Measurements from ENCODE around the gene KRTAP19-1.
"Not testable (repeated sequence)": the region's sequence is repeated elsewhere in the genome, so short reads cannot be mapped to it uniquely, and the experiment has no call there.

KRTAP19-1 gene

GRCh38 chr21:30480145-30480544 lies at the start of gene KRTAP19-1:
Gene KRTAP19-1 (minus strand): TSS chr21:30480367. CDS start chr21:30480317, 50 bp downstream.
- in situ Hi-C loops (cut with HindIII; ENCODE audit: low sequenced_read_pairs): no loop called here

DNA sequence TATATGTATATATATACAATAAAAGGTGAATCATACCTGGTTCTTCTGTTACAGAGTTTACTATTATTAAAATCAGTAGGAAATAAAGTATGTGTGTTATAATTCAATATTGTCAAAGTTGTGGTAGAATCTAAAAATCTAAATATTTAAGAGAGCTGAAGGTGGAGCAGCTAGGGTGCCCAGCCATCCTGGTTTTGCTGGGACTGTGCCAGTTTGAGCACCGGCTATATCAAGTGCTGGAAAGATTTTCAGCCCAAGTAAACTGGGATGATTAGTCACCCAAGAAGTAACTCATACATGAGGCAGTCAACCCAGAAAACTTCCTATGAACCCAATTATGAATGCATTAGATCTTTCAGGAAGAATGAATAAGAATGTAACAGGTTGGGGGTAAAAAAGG lies 38.7 kb upstream of the KRTAP19-1 start:
- in situ Hi-C loops (cut with HindIII; ENCODE audit: low sequenced_read_pairs): no loop called here

- in situ Hi-C loops (cut with HindIII; ENCODE audit: low sequenced_read_pairs): no loop called here
Measured at GRCh38 chr21:30515681-30516080, 35.5 kb upstream of the KRTAP19-1 start.

GRCh38 chr21:30505621-30506205 lies 25.5 kb upstream of the KRTAP19-1 start:
- in situ Hi-C loops (cut with HindIII; ENCODE audit: low sequenced_read_pairs): not testable (repeated sequence)

DNA sequence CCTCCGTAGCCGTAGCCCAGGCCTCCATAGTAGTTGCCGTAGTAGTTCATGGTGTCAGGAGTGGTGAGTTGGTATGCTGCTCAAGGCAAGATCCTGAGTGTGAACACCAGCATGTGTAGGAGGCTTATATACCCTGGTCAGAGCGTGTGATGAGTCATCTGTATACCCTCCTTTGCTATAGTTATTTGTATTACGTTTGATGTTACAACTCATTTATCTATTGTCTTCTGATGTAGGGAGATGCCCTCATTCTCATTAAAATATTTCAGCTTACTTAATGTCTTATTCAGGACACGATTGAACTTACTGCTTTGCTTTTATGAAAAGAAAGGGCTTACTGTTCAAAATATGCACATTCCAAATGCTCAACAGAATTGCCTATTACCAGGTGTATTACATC lies 21.9 kb upstream of the KRTAP19-1 start, which contains the start of gene KRTAP19-5:
Gene KRTAP19-5, minus strand, starts transcription at position 101 of the 400 bp plus-strand sequence. Its CDS starts 51 bp downstream, at position 50.
- in situ Hi-C loops (cut with HindIII; ENCODE audit: low sequenced_read_pairs): no loop called here

DNA sequence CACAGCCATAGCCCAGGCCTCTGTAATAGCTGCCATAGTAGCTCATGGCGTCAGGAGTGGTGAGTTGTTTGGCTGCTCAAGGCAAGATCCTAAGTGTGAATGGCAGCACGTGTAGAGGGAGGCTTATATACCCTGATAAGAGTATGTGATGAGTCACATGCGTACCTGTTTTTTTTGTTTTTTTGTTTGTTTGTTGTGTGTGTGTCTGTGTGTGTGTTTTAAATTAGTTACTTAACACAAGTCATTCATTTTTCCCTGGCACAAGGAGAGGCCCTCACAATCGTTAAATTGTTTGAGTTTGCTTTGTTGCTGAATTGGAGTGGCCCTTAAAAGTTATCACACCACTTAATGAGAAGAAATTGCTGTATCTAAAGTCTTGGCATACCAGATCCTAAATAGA lies 16.9 kb upstream of the KRTAP19-1 start, which contains the start of gene KRTAP19-4:
Gene KRTAP19-4, minus strand, starts transcription at position 101 of the 400 bp plus-strand sequence. Its CDS starts 55 bp downstream, at position 46.
- in situ Hi-C loops (cut with HindIII; ENCODE audit: low sequenced_read_pairs): no loop called here

DNA sequence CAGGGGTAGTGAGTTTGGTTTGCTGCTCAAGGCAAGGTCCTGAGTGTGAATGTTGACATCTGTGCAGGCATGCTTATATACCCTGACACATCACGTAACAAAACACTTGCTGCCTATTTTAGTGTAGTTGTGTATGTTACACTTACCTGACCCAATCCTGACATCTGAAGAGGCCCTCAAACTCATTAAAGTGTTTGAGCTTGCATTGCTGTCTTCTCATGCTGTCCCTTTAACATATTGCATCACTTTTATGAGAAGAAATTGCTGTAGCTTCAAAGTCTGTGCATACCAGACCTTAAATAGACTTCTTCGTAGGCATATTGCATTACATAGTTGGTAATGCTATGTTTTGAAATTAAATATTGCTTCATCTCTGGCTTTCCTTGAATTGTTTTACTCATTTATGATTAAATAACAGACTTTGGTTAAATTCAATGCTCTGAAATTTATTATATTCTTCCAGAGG lies 11.8 kb upstream of the KRTAP19-1 start, which contains the start of gene KRTAP19-3:
Gene KRTAP19-3, minus strand, starts transcription at position 51 of the 466 bp plus-strand sequence. CDS start 56 bp downstream, outside the sequence.
- in situ Hi-C loops (cut with HindIII; ENCODE audit: low sequenced_read_pairs): no loop called here

GRCh38 chr21:30487336-30487735 lies 7.2 kb upstream of the KRTAP19-1 start, which contains the start of gene KRTAP19-2:
Gene KRTAP19-2 (minus strand): TSS chr21:30487436. CDS start chr21:30487348, 88 bp downstream.
- in situ Hi-C loops (cut with HindIII; ENCODE audit: low sequenced_read_pairs): no loop called here

GRCh38 chr21:30486180-30486579 lies 6.0 kb upstream of the KRTAP19-1 start:
- in situ Hi-C loops (cut with HindIII; ENCODE audit: low sequenced_read_pairs): no loop called here

DNA sequence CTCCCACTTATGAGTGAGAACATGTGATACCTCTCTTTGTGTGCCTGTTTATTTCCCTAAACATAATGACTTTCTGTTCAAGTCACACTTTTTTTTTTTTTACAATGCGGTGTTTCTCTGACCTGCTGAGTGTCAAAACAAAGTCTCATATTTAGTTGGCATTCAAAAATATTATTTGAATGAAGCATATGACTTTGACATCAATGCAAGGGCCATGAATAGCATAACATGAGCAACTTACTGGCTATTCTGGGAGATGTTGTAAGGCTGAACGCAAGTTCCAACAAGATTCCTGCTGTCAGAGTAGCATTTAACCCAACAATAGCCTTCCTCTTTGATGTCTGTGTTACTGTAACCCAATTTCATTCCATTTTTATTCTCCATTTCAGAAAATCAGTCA lies 2.0 kb upstream of the KRTAP19-1 start:
- in situ Hi-C loops (cut with HindIII; ENCODE audit: low sequenced_read_pairs): no loop called here

DNA sequence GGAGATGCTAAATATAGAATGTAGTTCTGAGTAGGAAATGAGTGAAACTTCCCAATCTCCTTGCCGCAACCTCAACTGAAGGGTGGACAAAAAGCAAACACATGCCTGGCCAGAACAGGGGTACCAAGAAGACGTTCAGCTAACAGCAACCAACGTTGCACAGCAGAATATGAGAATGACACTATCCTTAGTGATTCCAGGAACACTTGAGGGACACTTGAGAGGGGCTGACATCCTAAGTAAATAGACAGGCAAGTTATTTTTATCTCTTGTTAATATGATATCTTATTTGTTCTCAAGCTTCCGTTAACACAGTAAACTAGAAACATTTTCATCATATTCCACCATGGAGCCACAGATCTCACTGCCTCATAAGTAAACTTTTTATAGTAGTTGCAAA lies 908 bp downstream of the KRTAP19-1 start:
- in situ Hi-C loops (cut with HindIII; ENCODE audit: low sequenced_read_pairs): no loop called here

- in situ Hi-C loops (cut with HindIII; ENCODE audit: low sequenced_read_pairs): no loop called here
Measured at GRCh38 chr21:30478004-30478403, 2.2 kb downstream of the KRTAP19-1 start.

- in situ Hi-C loops (cut with HindIII; ENCODE audit: low sequenced_read_pairs): no loop called here
Measured at GRCh38 chr21:30468900-30469714, 11.1 kb downstream of the KRTAP19-1 start.

- in situ Hi-C loops (cut with HindIII; ENCODE audit: low sequenced_read_pairs): no loop called here
Measured at GRCh38 chr21:30463713-30464112, 16.5 kb downstream of the KRTAP19-1 start.

DNA sequence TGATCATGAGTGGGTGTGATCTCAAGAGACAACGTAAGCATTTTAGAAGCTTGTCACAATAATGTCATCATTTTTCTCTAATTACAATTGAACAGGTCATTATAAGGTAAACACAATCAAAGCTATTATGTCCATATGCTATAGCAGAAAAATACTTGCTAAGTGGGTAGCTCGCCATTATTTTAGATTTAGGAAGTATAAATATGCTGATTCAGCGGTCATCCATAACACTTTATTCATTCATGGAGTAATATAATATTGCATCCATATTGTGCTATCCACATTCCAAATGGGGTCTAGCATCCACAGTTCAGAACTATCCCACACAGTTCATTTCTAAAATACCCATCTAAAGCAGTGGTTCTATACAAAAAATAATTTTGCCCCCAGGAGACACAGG lies 31.7 kb downstream of the KRTAP19-1 start:
- in situ Hi-C loops (cut with HindIII; ENCODE audit: low sequenced_read_pairs): no loop called here

GRCh38 chr21:30447056-30447455 lies 33.1 kb downstream of the KRTAP19-1 start:
- in situ Hi-C loops (cut with HindIII; ENCODE audit: low sequenced_read_pairs): no loop called here

- in situ Hi-C loops (cut with HindIII; ENCODE audit: low sequenced_read_pairs): no loop called here
Measured at GRCh38 chr21:30444204-30444603, 36.0 kb downstream of the KRTAP19-1 start.

GRCh38 chr21:30443226-30443625 lies 36.9 kb downstream of the KRTAP19-1 start:
- in situ Hi-C loops (cut with HindIII; ENCODE audit: low sequenced_read_pairs): no loop called here

- in situ Hi-C loops (cut with HindIII; ENCODE audit: low sequenced_read_pairs): no loop called here
Measured at GRCh38 chr21:30439975-30440374, 40.2 kb downstream of the KRTAP19-1 start, which contains the start of gene KRTAP15-1. Gene KRTAP15-1 (plus strand): TSS chr21:30440275. CDS start chr21:30440328, 53 bp downstream.

DNA sequence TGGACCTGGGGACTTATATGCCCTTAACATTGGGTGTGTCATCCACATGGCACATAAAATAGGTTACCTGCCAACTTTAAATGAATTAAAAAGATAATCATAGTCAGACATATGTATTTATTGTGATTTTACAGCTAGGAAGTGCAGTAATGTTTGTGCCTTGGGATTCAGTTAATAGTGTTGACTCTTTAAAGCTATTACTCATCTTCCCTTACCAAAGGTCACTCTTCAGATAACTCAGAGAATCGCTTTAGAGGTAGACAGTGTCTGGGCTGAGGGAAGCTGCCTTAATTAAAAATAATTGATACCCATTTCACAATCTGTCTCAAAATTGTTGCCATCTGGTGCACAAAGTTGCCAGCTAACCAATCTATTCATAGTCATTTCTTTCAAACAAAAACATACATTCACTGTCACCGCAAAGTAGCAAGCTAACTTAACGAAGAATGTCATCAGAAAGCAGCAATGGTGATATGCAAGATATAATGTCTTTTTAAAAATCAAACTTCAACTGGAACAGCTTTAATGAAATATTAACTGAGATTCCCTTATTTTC lies 43.1 kb downstream of the KRTAP19-1 start:
- in situ Hi-C loops (cut with HindIII; ENCODE audit: low sequenced_read_pairs): no loop called here

DNA sequence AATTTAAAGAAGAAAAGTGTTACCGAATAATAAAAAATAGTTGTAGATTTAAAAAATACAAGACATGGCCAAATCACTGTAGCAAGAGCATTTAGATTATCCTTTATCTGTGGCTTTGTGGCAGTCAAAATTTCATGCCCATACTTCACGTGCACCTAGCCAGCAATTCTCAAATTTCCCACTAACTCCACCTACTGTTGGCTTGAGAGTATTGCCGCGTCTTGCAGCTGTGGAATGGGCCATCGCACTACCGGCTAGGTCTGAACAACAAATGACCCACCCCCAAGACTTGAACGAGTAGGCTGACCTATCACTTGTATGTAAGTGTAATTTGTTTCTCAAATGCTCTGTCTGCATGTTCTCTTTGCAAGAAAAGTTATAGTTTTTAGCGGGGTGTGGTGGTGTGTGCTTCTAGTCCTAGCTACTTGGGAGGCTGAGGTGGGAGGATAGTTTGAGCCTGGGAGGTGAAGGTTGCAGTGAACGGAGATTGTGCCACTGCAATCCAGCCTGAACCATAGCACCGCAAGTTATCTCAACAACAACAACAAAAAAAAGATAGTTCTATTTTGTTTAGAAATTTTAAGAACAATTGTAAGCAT lies 46.0 kb downstream of the KRTAP19-1 start:
- in situ Hi-C loops (cut with HindIII; ENCODE audit: low sequenced_read_pairs): no loop called here

All from endothelial cell of hepatic sinusoid (primary cell).